SK-N-SH treated with all-trans-retinoic acid at 6 μM for 48 hours (cell line): ENCODE measurements around the gene PRODH2.

Experiments used
- ATAC-seq: fragments of 200-7000 bp; cut with Tn5 transposase; 3 replicates; pipeline ENCODE4 v1.9.1; 2020; ENCODE audit warnings: mild to moderate bottlenecking, moderate library complexity
- ARNTL ChIP-seq: fragments of 450-650 bp; formaldehyde crosslinking; IDR thresholded peaks from 2 replicates; pipeline ENCODE4 v1.5.0; 2020; ENCODE audit warnings: low read depth, mild to moderate bottlenecking, moderate library complexity, borderline replicate concordance
- BACH2 ChIP-seq: fragments of 250-450 bp; sonication (Bioruptor Pico); IDR thresholded peaks from 2 replicates; pipeline ENCODE4 v1.9.0; 2021; ENCODE audit warnings: mild to moderate bottlenecking, borderline replicate concordance
- CREB5 ChIP-seq: fragments of 250-450 bp; sonication (Bioruptor Pico); IDR thresholded peaks from 2 replicates; pipeline ENCODE4 v1.5.1; 2020; ENCODE audit warnings: low read depth, mild to moderate bottlenecking, moderate library complexity
- CSDC2 ChIP-seq: fragments of 250-450 bp; sonication (Bioruptor Pico); IDR thresholded peaks from 2 replicates; pipeline ENCODE4 v1.5.0; 2020; ENCODE audit warnings: mild to moderate bottlenecking, moderate library complexity
- CSRNP3 ChIP-seq: fragments of 250-450 bp; sonication (Bioruptor Pico); IDR thresholded peaks from 2 replicates; pipeline ENCODE4 v1.5.1; 2021; ENCODE audit warnings: mild to moderate bottlenecking, moderate library complexity
- ESRRG ChIP-seq: fragments of 250-450 bp; sonication (Bioruptor Pico); IDR thresholded peaks from 2 replicates; pipeline ENCODE4 v1.6.1; 2021; ENCODE audit warnings: mild to moderate bottlenecking
- ISL1 ChIP-seq: fragments of 250-450 bp; sonication (Bioruptor Pico); IDR thresholded peaks from 2 replicates; pipeline ENCODE4 v2.1.2; 2022; ENCODE audit warnings: mild to moderate bottlenecking, moderate library complexity
- OSR1 ChIP-seq: fragments of 250-450 bp; sonication (Bioruptor Pico); IDR thresholded peaks from 2 replicates; pipeline ENCODE4 v1.8.0; 2022; ENCODE audit warnings: moderate library complexity, mild to moderate bottlenecking, inconsistent platforms
- PATZ1 ChIP-seq: fragments of 250-450 bp; sonication (Bioruptor Pico); IDR thresholded peaks from 2 replicates; pipeline ENCODE4 v1.8.0; 2020; ENCODE audit warnings: mild to moderate bottlenecking, moderate library complexity, borderline replicate concordance
- PPARA ChIP-seq: fragments of 250-450 bp; sonication (Bioruptor Pico); IDR thresholded peaks from 2 replicates; pipeline ENCODE4 v1.5.0; 2020; ENCODE audit warnings: mild to moderate bottlenecking, borderline replicate concordance
- RARB ChIP-seq: fragments of 250-450 bp; sonication (Bioruptor Pico); IDR thresholded peaks from 2 replicates; pipeline ENCODE4 v1.8.0; 2021; ENCODE audit warnings: mild to moderate bottlenecking, moderate library complexity
- SNAI2 ChIP-seq: fragments of 250-450 bp; sonication (Bioruptor Pico); IDR thresholded peaks from 2 replicates; pipeline ENCODE4 v1.5.0; 2020; ENCODE audit warnings: mild to moderate bottlenecking, moderate library complexity
- TCF4 ChIP-seq: fragments of 250-450 bp; sonication (Bioruptor Pico); IDR thresholded peaks from 2 replicates; pipeline ENCODE4 v1.8.0; 2021; ENCODE audit warnings: mild to moderate bottlenecking, moderate library complexity, borderline replicate concordance
- TOX ChIP-seq: fragments of 250-450 bp; sonication (Bioruptor Pico); IDR thresholded peaks from 2 replicates; pipeline ENCODE4 v1.8.0; 2021; ENCODE audit warnings: mild to moderate bottlenecking, moderate library complexity, borderline replicate concordance
- TSHZ2 ChIP-seq: fragments of 250-450 bp; sonication (Bioruptor Pico); IDR thresholded peaks from 2 replicates; pipeline ENCODE4 v1.5.0; 2020; ENCODE audit warnings: mild to moderate bottlenecking, moderate library complexity
- ZC3H10 ChIP-seq: fragments of 250-450 bp; sonication (Bioruptor Pico); IDR thresholded peaks from 2 replicates; pipeline ENCODE4 v1.5.1; 2021; ENCODE audit warnings: mild to moderate bottlenecking, moderate library complexity
- ZFP3 ChIP-seq: fragments of 250-450 bp; sonication (Bioruptor Pico); IDR thresholded peaks from 2 replicates; pipeline ENCODE4 v1.5.0; 2020; ENCODE audit warnings: mild to moderate bottlenecking, moderate library complexity
- ZFP30 ChIP-seq: fragments of 450-650 bp; formaldehyde crosslinking; IDR thresholded peaks from 2 replicates; pipeline ENCODE4 v1.5.0; 2022; ENCODE audit warnings: mild to moderate bottlenecking, moderate library complexity
- ZNF565 ChIP-seq: fragments of 450-650 bp; formaldehyde crosslinking; conservative IDR thresholded peaks from 2 replicates; pipeline ENCODE4 v1.5.0; 2020; ENCODE audit warnings: low read depth, mild to moderate bottlenecking, moderate library complexity
- ZNF70 ChIP-seq: fragments of 450-650 bp; formaldehyde crosslinking; IDR thresholded peaks from 2 replicates; pipeline ENCODE4 v1.5.0; 2020; ENCODE audit warnings: mild to moderate bottlenecking, moderate library complexity
- ZNF8 ChIP-seq: fragments of 450-650 bp; formaldehyde crosslinking; IDR thresholded peaks from 2 replicates; pipeline ENCODE4 v1.5.0; 2020; ENCODE audit warnings: mild to moderate bottlenecking, moderate library complexity

Gene PRODH2

GRCh38 chr19:35813043-35813890 lies 622 bp upstream of the PRODH2 start:
- no peak for ATAC-seq
- TF ChIP-seq ZFP30 (CRISPR knock-in tag) (no peak), TOX (no peak), ESRRG (CRISPR knock-in tag) (no peak), ZNF70 (CRISPR knock-in tag) (no peak), PPARA (CRISPR knock-in tag) (no peak), SNAI2 (CRISPR knock-in tag) (no peak), PATZ1 (CRISPR knock-in tag) (no peak)

- no peak; the same call in 1 of the 3 replicates for ATAC-seq
- TF ChIP-seq RARB (CRISPR knock-in tag) (no peak), ZC3H10 (CRISPR knock-in tag) (no peak), ZNF70 (CRISPR knock-in tag) (no peak), TSHZ2 (CRISPR knock-in tag) (no peak), ZNF565 (CRISPR knock-in tag) (no peak), CREB5 (CRISPR knock-in tag) (no peak), ARNTL (CRISPR knock-in tag) (no peak), ISL1 (no peak), ZNF8 (CRISPR knock-in tag) (no peak), BACH2 (CRISPR knock-in tag) (no peak), SNAI2 (CRISPR knock-in tag) (no peak), PPARA (CRISPR knock-in tag) (no peak), OSR1 (no peak)
- TF ChIP-seq, all 23 proteins: peak for 0
Measured at GRCh38 chr19:35811317-35812219, 1.1 kb downstream of the PRODH2 start.

GRCh38 chr19:35807633-35808032 lies 5.0 kb downstream of the PRODH2 start:
- TF ChIP-seq CSDC2, result no peak
- no peak for TF ChIP-seq SNAI2 (CRISPR knock-in tag)
- no peak for TF ChIP-seq ESRRG (CRISPR knock-in tag)
- no peak for TF ChIP-seq PPARA (CRISPR knock-in tag)
- no peak for TF ChIP-seq CSRNP3
- TF ChIP-seq ZC3H10 (CRISPR knock-in tag), result no peak
- no peak for TF ChIP-seq ARNTL (CRISPR knock-in tag)
- no peak for TF ChIP-seq CREB5 (CRISPR knock-in tag)
- no peak for TF ChIP-seq TOX
- TF ChIP-seq ZNF565 (CRISPR knock-in tag), result no peak
- TF ChIP-seq ZNF70 (CRISPR knock-in tag), result no peak
- TF ChIP-seq ZFP3 (CRISPR knock-in tag), result no peak
- no peak for TF ChIP-seq PATZ1 (CRISPR knock-in tag)
- no peak for TF ChIP-seq TCF4 (CRISPR knock-in tag)
- no peak for ATAC-seq
